ENCODE measurements around the gene WDR87.

DNA sequence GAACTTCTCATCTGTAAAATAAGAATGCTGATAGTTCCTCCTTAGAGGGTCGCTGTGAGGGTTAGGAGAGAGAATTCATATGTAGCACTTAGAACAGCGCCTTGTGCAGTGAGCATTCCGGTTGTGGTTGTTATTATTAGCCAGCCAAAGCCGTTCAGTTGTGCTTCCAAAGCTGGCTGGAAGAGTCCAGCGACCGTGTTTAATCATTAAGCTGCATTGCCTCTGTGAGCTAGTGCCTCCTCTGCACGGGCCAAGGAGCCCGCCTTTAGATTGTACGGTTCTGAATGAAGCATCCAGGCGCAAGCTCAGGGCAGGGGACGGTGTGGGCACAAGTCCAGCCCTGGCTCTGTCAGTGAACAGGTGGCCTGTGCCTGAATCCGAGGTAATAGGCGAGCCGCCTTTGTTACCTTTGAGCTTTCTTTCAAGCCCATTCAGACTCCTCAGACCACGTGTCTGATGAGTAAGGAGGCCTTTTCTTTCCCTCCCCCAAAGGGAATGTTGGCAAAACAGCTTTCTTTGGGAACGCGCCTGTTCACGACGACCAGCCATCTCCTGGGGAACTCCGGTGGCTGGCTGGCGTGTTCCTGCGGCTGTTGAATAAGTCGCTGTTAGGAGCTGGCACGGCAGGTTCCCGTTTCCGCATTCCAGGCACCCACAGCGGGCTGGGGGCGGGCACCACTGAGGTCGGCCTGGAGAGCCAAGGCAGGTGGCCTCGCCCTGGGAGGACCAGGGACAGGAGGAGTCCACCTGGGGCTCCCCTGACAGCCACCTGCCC lies 25.7 kb upstream of the WDR87 start:
- TF ChIP-seq, protein P1, sequence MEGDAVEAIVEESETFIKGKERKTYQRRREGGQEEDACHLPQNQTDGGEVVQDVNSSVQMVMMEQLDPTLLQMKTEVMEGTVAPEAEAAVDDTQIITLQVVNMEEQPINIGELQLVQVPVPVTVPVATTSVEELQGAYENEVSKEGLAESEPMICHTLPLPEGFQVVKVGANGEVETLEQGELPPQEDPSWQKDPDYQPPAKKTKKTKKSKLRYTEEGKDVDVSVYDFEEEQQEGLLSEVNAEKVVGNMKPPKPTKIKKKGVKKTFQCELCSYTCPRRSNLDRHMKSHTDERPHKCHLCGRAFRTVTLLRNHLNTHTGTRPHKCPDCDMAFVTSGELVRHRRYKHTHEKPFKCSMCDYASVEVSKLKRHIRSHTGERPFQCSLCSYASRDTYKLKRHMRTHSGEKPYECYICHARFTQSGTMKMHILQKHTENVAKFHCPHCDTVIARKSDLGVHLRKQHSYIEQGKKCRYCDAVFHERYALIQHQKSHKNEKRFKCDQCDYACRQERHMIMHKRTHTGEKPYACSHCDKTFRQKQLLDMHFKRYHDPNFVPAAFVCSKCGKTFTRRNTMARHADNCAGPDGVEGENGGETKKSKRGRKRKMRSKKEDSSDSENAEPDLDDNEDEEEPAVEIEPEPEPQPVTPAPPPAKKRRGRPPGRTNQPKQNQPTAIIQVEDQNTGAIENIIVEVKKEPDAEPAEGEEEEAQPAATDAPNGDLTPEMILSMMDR (IDR thresholded peaks at IDR 0.05; ENCODE audit: borderline replicate concordance, extremely low read depth, low read length, poor library complexity, severe bottlenecking): no peak
- TF ChIP-seq EZH2 (IDR thresholded peaks at IDR 0.05; ENCODE audit: borderline replicate concordance, low read depth, low read length, severe bottlenecking): no peak
